Osteocyte (in vitro differentiated cells): ENCODE data around the gene ANKLE2. TPM values are rescaled to one million over a fixed set of nuclear protein-coding genes. Genes with fewer than 3 reads are reported as not detected.
"Not testable (repeated sequence)": the region's sequence is repeated elsewhere in the genome, so short reads cannot be mapped to it uniquely, and the experiment has no call there.

Experiments
- DNase-seq: peaks from one replicate; pipeline ENCODE4 v3.0.0; 2021; ENCODE audit warnings: mixed read lengths; ENCODE audit not compliant: unreplicated experiment; ENCODE audit errors: extremely low spot score
- H3K27ac Mint-ChIP-seq: one replicate; pipeline ENCODE4 v1.8.0; 2021; ENCODE audit warnings: mild to moderate bottlenecking, mixed read lengths; ENCODE audit not compliant: unreplicated experiment
- H3K27me3 Mint-ChIP-seq: one replicate; pipeline ENCODE4 v1.8.0; 2021; ENCODE audit warnings: mixed read lengths; ENCODE audit not compliant: unreplicated experiment
- H3K36me3 Mint-ChIP-seq: one replicate; pipeline ENCODE4 v1.8.0; 2021; ENCODE audit warnings: mixed read lengths; ENCODE audit not compliant: unreplicated experiment
- H3K4me1 Mint-ChIP-seq: one replicate; pipeline ENCODE4 v1.8.0; 2021; ENCODE audit warnings: mixed read lengths; ENCODE audit not compliant: unreplicated experiment
- H3K4me3 Mint-ChIP-seq: one replicate; pipeline ENCODE4 v1.8.0; 2021; ENCODE audit warnings: mild to moderate bottlenecking, moderate library complexity, mixed read lengths; ENCODE audit not compliant: unreplicated experiment
- H3K9me3 Mint-ChIP-seq: one replicate; pipeline ENCODE4 v1.8.0; 2021; ENCODE audit warnings: mixed read lengths; ENCODE audit not compliant: unreplicated experiment
- CTCF ChIP-seq: fragments of 200-600 bp; sonication (generic); IDR thresholded peaks from 2 replicates; pipeline ENCODE4 v1.5.0; 2021; ENCODE audit warnings: antibody characterized with exemption, mild to moderate bottlenecking, moderate library complexity
- total RNA-seq: library from RNA; stranded (reverse); gene quantifications from 2 replicates; pipeline ENCODE4 v1.2.1, GENCODE V29; 2021

ANKLE2 gene
- total RNA-seq, 1 donor from 2014 or later = 70.0 TPM

DNA sequence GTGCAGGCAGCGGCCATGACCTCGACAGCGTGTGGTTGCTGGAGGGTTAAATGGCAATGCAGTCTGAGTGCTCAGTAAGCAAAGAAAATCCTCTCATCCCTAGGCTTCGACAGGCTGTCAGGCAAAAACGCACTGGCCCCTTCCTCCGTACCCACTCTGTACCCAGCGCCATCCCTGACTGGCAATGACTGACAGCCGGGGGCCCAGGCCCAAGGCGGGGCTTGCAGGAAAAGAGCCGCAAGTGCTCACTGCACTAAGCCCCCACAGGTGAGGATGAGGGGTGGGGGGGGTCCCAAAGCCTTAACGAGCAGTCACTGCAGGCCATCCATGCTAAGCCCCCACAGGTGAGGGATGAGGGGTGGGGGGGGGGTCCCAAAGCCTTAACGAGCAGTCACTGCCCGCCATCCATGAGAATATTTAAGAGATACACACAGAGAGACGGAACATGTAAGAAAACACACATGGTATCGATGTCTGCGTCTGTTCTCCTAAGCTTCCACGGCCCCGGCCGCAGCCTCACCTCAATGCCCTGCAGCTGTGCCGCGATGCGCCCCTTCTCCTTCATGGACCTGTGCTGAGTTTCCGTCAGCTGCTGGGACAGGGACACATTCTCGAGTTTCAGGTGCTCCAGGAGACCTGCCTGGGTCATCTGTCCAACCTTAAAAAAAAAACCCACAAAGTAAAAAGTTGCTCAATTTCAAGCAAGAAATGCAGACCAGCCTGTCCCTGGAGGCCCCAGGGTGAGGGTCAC, 36.4 kb upstream of the ANKLE2 start:
- H3K4me1 Mint-ChIP-seq = no peaks in the 10 kb centered on the region
- no peak for TF ChIP-seq CTCF
- H3K36me3 Mint-ChIP-seq = peaks cover 50% of the 10 kb centered on the region
- no peaks in the 10 kb centered on the region for H3K9me3 Mint-ChIP-seq
- H3K27me3 Mint-ChIP-seq = no peaks in the 10 kb centered on the region
- no peak overlapping the region for H3K27ac Mint-ChIP-seq
- DNase-seq = no peak
- H3K4me3 Mint-ChIP-seq = no peak overlapping the region

DNA sequence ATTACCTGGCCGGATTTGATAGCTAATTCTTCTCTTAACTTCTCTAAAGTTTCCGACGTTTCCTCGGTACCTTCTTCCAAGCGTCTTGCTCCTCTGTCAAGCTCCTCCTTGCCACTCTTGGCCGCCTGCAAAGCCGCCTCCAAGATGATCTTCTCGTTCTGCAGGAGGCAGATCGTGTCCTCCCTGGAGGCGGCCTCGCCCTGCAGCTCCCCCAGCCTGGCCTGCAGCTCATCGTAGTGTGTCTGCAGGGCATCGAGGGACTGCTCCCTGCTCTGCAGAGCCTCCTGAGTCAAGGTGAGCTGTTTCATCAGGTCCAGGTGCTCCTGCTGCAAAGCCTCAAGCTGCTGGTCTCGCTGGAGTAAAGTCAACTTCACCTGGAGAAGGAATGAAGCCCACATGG, 34.2 kb upstream of the ANKLE2 start:
- no peak for TF ChIP-seq CTCF
- DNase-seq = no peak
- Mint-ChIP-seq H3K27ac (no peak overlapping the region), H3K36me3 (peaks cover 44% of the 10 kb centered on the region), H3K9me3 (no peaks in the 10 kb centered on the region), H3K27me3 (no peaks in the 10 kb centered on the region), H3K4me1 (no peaks in the 10 kb centered on the region), H3K4me3 (no peak overlapping the region)

DNA sequence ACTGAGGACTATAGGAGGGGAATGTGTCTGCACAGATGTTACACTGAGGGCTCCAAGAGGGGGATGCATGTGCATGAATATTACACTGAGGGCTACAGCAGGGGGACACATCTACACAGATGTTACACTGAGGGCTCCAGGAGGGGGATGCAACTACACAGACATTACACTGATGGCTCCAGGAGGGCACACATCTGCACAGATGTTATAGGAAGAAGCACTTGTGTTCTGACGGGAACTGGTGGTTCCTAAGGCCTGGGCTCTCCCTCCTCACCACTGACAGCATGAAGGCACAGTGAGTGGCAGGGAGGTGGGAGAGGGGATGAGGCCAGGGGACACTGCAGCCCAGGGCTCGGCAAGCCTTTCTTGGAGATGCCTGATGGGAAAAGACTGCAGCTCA, 30.3 kb upstream of the ANKLE2 start:
- not testable (repeated sequence) for H3K4me3 Mint-ChIP-seq, H3K9me3 Mint-ChIP-seq, H3K4me1 Mint-ChIP-seq, H3K27ac Mint-ChIP-seq, H3K27me3 Mint-ChIP-seq, DNase-seq
- peaks cover 52% of the 10 kb centered on the region for H3K36me3 Mint-ChIP-seq

DNA sequence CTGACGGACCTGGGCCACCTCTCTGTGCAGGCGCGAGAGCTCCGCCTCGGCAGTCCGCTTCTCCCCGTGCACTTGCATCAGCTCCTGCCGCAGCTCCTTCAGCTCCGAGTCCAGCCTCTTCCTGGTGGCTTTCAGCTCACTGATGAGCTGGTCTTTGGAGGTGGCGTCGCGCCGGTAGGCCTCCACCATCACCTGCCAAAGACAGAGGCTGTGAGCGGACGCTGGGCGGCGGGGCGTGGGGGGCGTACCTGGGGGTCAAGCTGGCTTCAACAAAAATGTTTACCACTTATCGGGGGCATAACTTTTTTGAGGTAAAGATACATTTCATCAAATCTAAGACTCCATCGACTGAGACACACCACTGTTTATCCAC, 27.5 kb upstream of the ANKLE2 start:
- H3K4me1 Mint-ChIP-seq = no peaks in the 10 kb centered on the region
- H3K27me3 Mint-ChIP-seq = no peaks in the 10 kb centered on the region
- H3K27ac Mint-ChIP-seq = no peak overlapping the region
- no peak for DNase-seq
- H3K4me3 Mint-ChIP-seq = no peak overlapping the region
- no peak for TF ChIP-seq CTCF
- no peaks in the 10 kb centered on the region for H3K9me3 Mint-ChIP-seq
- H3K36me3 Mint-ChIP-seq = peaks cover 58% of the 10 kb centered on the region

DNA sequence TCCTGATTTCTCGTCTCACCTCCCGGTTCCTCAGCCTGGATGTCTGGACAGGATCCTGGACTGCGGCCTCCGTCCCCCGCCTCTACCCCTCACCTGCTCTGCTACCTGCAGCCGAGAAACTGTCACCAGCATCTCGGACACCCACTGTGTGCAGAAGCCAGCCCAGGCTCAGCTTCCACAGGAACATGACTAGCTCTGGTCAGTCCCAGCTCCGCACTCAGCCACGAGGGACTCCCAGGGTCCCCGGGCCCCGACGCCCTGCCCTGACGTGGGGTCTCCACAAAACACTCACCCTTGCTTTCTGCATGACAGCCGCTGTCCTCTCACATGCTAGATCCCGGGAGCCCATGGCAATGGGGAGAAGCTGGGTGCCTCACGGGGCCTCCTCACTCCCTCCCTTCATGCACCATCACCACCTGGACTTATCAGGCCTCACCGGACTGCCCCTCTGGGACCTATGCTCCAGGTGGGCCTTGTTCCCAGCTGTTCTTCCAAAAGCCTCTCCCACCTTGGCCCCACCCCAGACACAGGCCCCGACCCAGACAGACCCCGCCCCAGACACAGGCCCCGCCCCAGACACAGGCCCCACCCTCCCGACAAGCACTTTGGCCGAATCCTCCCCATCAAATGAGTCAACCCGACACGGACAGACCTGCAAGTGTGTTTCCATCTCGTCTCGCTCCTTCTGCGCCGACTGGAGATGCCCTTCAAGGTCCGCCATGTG, 26.9 kb upstream of the ANKLE2 start:
- no peaks in the 10 kb centered on the region for H3K27me3 Mint-ChIP-seq
- TF ChIP-seq CTCF = no peak
- H3K4me1 Mint-ChIP-seq = no peaks in the 10 kb centered on the region
- DNase-seq = no peak
- H3K9me3 Mint-ChIP-seq = no peaks in the 10 kb centered on the region
- peaks cover 54% of the 10 kb centered on the region for H3K36me3 Mint-ChIP-seq
- no peak overlapping the region for H3K4me3 Mint-ChIP-seq
- H3K27ac Mint-ChIP-seq = no peak overlapping the region
